Measurements from ENCODE around the gene ZSCAN22.
"Not testable (repeated sequence)": the region's sequence is repeated elsewhere in the genome, so short reads cannot be mapped to it uniquely, and the experiment has no call there.

GRCh38 chr19:58348080-58348479, 21.3 kb downstream of the ZSCAN22 start:
- TF ChIP-seq POLR2A (IDR thresholded peaks at IDR 0.05; ENCODE audit: low read length); GATA1 (IDR thresholded peaks at IDR 0.05; ENCODE audit: low read depth, low read length): not testable (repeated sequence)

All from erythroblast (primary cell).